NCI-H2029 (cell line): ENCODE measurements around the gene ABTB2.
A peak's percentile ranks its signal among the peaks of the same experiment; 100 is the strongest.
"Not testable (repeated sequence)": the region's sequence is repeated elsewhere in the genome, so short reads cannot be mapped to it uniquely, and the experiment has no call there.

Source experiments
- DNase-seq: peaks from one replicate; lab custom pipeline; 2025; lab: John Stamatoyannopoulos, UW

The ABTB2 gene

DNA sequence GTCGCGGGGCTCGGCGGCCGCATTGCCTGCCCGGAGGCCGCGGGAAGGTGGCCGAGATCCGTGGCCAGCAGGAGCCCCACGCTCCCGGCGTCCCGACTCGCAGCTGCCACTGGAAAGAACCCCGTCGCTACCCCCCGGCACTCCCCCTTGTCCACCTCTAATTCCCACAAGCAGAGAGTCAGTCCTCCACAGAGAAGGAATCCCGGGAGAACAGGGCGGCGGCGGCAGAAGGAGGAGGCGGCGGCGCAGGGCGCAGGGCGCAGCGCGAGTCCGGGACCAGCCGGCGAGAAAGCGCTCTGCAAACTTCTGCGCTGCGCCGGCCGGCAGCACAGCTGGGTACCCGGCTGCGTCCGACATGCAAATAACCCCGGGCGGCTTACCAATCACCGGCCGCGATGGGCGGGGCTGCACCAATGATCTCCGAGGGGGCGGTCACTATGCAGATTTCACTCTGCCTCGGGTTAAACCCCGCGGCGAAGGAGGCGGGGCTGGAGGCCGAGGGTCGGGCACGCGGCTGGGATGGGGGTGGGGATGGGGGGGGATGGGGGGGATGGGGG, at the start of gene ABTB2:
TSS of gene ABTB2 (minus strand) at position 310 of the 557 bp plus-strand sequence.
- peak; percentile 98 for DNase-seq

DNA sequence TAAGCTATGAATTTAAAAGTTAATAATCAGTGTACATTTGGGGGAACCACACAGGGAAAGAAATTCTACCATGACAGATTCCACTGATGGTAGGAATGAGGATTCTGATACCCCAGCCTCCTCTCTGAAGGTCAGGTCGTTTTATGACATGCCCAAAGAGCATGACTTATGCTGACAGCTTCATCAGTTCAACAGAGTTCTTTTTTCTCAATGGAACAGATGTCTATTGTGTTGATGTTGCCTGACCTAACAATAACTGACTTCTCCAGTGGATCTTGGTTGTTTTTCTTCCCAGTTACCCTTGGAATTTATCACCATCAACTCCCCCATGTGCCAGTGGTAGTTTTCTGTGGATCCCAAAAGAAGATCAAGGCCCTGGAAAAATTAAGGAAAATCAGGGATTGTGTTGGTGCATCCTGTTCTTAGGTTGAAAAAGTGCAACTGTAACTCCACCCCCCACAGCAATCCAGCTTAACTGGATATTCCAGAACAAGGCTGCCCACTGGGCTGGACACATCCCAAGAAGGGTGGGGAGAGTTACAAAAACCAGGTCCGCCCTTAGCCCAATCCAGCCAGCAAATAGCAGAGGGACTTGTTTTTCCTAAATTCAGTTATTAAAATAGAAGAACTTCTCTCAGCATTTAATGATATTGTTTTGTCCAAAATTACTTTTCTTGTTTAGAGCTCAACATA, 49.5 kb upstream of the ABTB2 start:
- no peak for DNase-seq

DNA sequence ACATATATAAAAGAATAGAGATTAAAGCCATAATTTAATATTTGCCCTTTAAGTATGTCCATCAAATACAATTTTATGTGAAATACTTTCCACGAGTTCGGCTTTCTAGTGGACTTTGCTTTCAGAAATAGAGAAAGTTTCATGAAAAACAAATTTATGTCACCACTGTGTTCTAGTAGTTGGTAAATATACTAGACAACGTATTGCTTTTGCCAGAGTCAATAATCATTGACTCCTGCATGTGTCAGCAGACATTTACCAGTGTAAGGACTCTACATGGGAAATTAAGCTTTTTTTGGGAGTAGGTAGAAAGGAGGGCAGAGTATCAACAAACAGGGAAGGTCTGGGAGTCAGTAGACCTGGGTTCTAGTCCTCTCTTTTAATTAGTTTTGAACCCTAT, 48.6 kb upstream of the ABTB2 start:
- DNase-seq, result no peak

DNA sequence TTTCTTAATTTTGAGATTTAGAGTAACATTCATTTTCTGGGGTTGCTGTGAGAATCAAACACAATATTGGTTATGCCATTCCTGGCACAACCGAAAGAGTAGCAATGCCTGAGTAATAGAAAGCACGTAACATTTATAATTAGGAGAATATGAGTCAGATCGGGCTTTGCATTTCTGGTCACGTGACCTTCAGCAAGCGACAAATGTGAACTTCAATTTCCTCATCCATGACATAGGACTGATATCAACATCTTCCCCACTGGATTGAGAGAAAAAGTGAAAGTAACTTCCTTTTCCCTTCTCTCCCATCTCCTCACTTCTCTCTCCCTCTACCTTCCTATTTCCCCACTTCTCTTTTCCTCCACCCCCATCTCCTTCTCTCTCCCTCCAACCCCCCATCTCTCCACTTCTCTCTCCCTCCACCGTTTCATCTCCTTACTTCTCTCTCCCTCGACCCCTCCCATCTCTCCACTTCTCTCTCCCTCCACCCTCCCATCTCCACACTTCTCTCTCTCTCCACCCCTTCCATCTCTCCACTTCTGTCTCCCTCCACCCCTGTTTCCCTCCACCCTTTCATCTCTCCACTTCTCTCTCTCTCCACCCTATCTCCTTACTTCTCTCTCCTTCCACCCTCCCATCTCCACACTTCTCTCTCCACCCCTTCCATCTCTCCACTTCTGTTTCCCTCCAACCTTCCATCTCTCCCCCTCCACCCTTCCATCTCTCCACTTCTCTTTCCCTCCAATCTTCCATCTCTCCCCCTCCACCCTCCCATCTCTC, 47.5 kb upstream of the ABTB2 start:
- DNase-seq, result no peak

DNA sequence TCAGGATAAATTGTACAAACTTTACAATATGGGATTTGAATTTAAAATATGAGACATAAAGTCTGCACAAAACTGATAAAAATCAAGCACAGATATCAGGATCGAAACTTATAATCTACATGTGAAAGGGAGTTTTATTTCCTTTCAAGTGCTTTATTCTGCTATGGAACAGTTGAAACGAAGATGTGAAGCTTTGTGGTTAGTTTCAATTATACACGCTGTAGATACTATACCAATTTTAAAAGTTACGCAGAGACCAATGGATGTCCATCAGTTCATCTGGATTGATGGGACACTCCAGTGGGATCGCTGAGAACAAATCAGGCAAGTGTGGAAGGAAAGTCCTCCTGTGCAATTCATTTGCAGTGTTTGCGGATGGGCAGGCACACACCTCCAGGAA, 46.5 kb upstream of the ABTB2 start:
- DNase-seq, result no peak

DNA sequence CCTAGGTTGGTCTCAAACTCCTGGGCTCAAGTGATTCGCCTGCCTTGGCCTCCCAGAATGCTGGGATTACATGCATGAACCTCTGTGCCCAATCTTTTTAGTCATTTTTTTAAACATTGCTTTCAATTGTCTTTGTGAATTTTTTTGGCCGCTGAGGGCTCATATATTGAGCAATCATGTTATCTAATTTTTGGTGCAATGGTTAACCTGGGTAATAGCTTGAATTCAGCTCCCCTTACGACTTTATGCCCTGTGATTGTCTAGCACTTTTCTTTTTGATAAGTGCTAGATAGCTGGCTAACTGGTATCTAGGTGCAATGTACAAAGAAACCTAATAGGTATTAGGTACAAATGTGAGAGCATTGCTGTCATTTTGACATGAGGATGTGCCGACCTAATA, 45.6 kb upstream of the ABTB2 start:
- no peak for DNase-seq

DNA sequence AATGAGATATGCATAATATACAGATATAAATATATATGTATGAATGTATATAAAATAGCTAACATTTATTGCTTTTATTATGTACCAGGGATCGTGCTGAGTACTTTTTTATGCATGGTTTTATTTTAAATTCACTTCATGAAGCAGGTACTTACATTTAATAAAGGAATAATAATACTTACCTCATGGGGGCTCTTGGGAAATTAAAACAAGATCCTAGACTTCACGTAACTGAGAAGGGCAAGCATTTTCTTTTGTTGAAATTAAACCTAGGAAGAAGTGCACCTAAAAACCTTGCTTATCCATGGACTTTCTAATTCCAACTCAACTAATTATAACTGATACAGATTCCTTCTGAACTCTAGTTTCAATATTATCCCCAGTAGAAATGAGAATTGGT, 40.0 kb upstream of the ABTB2 start:
- no peak for DNase-seq

DNA sequence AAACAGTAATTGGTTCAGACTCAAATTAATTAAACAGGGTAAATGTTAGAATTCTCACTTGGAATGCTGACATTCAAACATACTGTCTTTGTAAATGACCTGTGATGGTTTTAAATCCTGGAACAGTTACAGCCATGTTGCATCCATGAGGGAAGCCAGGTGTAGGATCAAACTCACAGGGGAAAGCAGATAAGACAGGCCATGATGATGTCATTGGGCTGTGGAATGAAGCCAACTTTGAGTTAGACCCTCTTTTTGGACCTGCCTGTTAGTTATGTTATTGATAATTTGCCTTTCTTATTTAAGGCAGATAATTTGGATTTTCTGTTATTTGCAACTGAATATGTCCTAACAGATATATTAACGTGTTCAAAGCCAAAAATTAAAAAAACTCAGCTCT, 39.3 kb upstream of the ABTB2 start:
- no peak for DNase-seq

DNA sequence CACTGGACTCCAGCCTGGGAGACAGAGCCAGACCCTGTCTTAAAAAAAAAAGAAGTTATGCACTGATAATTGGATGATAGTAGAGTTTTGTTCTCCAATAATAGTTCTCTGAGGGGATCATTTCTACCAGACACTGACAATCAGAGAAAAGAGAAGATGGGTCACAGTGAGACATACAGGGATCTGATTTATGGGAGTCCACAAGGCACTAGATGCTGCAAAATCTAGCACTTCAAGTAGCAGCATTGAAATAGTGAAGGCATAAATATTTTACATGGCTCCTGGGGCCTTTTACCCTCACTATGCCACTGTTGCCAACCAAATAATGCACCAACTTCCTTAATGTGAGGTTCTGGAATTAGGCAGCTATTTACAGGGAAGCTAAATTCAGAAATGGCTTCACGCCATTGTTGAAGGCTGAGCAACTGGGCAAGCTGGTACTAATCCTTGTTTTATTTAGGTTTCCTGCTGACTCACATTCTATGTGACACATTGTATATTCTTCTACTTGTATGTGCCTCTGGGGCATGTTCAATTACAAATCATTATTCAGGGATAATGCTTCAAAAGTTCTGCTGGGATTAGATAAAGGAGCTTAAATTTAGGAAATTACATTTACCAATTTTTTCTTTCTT, 38.2 kb upstream of the ABTB2 start:
- no peak for DNase-seq

DNA sequence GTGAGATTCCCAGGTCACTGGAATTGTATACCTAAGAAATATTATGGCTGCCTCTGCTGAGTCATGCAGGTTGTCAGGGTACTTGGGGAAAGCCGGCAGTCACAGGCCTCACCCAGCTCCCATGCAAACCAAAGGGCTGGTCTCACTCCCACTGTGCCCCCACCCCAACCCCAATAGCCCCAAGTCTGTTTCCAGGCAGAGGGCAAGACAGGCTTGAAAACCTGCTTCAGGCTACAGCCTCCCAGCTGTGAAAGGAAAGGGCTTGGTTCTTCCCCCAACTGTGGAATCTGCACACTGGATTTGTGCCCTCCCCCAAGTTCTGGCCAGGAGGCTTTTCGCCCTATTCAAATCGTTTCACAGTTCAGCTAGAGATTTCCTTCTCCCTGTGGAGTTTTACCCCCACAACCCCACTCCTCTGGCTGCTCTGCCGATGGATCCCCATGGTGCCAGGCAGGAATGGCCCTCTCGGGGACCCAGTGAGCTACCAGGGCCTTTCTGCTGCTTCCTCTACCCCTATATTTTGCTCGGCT, 37.0 kb upstream of the ABTB2 start:
- no peak for DNase-seq

DNA sequence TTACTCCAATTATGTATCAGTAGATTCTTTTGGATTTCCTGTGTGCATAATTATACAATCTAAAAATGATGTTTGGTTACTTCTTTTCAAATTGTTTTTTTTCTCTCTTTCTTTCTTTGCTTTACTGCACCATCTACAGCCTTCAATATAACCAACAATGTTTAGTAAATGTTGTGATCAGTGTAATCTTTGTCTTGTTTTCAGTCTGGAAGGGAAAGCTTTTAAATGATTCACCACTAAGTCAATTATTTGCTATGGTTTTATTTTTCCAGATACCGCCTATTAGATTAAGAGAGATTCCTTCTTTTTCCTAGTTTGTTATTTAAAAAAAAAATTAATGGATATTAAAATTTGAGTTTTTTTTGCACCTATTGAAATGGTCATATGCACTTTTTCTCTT, 29.8 kb upstream of the ABTB2 start:
- no peak for DNase-seq

DNA sequence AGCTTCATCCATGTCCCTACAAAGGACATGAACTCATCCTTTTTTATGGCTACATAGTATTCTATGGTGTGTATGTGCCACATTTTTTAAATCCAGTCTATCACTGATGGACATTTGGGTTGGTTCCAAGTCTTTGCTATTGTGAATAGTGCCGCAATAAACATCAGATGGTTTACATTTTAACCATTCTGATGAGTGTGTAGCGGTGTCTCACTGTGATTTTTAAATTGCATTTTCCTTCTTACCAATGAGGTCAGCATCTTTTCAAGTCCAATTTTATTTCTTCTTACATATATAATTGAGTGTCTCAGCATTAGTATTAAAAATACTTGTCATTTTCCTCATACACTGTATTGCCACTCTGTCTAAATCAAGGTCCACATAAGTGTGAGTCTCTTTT, 28.5 kb upstream of the ABTB2 start:
- DNase-seq, result not testable (repeated sequence)

DNA sequence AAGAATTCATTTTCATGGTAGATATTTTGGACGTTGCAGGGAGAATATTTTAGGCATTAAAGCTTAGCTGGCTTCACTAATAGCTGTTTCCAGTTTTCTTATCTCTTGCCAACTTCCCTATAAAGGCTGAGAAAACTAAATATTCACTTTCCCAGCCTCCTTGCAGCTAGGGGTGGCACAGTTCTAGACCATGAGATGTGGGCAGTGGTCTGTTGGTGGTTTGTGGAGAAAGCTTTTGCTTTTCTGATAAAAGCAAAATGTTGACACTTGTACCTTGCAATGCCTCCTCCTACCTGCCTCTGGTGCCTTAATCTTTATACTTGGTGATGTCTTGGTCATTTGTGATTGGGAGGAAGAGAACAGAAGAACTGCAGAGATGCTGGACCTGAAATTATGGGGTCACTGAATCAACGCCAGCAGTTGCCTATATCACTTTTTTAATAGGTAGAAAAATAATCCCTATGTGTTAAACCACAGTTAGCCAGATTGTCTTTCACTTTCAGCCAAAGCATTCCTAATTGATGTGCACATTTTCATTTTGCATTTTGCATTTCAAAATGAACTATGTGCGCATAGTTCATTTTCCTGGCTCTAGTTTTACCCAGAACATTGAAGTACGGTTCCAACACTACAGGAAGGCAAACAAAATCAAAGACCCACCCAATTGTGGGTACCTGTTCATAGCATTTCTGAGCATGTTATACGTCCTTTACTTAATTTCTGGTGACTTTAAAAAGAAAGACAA, 24.9 kb upstream of the ABTB2 start:
- DNase-seq, result no peak

DNA sequence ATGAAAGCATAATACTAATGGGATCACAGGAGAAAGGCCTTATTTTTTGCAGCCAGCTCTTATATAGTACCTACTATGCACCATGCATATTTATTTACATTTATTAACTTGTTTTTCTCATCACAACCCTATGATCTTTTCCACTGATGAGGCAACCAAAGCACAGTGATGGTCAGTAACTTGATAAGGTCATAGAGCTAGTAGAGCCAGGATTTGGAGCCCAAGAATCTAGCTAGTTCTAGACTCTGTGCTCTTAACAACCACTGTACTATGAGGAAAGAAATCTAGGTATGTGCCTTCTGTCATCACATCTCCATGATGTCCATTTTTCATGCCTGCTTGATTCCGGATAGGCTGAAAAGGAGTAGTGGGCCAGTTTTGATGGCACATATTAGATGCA, 24.0 kb upstream of the ABTB2 start:
- DNase-seq, result no peak

DNA sequence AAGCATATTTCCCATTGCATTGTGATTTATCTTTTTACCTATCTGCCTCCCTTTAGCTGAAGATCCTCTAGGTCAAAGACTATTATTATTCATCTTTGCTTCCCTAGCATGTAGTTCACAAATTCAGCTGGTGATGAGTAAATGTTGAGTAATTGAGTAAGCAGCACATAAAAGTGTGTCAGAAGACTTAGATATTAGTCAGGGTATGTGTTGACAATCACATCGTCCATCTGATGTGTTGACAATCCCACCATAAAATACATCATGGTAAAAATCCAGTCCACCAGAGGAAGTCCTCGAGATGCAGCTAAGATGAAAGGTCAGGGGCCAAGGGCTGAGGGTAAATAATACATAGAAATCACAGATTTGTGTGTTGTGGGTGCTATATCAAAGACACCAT, 22.9 kb upstream of the ABTB2 start:
- DNase-seq, result no peak

DNA sequence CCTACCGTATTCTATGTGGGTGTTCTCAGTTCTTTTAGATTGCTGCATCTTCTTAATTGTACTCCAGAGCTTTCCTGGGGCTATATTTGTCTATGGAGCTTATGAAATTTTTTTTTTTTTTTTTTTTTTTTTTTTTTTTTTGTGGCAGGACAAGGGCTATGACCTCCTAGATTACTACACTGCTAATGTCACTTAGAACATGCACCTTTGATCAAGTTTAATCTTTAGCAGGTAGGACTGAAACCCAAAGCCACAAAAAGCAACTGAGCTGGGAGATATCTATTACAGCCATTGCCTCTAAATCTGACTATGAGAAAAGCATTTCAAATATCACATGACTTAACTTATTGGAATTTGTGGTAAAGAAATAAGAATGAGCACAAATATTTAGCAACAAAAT, 21.7 kb upstream of the ABTB2 start:
- no peak for DNase-seq

DNA sequence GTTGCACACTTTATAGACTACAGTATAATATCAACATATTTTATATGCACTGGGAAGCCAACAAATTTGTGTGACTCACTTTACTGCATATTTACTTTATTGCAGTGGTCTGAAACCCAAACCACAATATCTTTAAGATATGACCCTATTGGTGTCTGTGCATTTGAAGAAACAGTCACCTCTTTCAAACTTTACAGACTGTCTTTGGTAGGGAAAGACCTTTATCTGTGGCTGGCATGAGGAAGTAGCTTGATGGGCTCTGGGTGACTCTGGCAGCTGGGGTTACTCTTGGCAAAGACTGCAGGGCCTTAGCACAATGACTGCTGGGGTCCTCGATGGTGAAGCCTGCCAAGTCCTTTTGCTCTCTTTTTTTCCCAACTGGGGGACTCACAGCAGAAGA, 21.3 kb upstream of the ABTB2 start:
- no peak for DNase-seq

DNA sequence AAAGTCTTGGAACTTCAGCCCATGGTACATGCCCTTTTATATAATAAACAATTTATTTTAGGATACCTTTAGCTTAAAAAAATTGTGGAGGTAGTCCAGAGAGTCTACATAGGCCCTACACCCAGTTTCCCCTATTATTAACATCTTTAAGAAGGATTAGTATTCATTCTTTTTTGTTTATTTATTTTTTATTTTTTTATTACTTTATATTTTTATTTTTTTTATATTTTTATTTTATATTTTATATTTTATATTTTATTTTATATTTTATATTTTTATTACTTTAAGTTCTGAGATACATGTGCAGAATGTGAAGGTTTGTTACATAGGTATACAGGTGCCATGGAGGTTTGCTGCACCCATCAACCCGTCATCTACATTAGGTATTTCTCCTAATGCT, 15.9 kb upstream of the ABTB2 start:
- no peak for DNase-seq

DNA sequence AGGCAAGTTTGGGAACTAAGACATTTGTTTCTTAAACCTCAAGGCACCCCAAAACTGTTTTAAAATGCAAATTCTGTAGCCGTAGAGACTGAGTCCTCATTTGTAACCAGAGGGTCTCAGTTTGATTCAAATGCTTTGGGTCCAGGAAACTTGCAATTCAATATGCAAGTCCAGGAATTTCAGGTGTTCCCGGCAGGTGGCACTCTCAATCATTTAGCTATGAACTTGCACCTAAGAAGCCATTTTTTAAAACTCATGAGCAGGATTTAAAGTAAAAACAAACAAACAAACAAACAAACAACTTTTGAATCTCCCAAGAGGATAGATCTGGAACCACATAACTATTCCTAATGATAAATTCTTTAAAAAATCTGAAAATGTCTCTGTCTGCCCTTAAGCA, 8.7 kb upstream of the ABTB2 start:
- DNase-seq, result no peak

DNA sequence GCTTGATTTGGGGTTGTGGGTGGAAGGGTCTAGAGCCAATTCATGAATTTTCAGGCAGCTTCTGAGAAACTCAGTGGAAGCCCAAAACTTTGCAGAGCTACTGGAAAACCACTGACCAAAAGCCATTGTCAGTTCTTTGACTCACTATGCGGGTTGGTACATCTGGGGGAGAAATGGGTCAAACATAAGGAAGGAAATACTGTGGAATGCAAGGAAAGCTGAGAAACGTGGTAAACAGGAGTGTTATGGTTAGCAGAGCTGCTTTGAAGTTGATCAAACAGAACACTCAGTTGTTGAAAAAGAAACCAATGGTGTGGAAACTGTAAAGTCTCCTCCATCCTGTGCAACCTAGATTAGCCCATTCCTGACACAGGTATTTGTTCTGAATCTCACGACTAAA, 6.3 kb upstream of the ABTB2 start:
- DNase-seq, result no peak

DNA sequence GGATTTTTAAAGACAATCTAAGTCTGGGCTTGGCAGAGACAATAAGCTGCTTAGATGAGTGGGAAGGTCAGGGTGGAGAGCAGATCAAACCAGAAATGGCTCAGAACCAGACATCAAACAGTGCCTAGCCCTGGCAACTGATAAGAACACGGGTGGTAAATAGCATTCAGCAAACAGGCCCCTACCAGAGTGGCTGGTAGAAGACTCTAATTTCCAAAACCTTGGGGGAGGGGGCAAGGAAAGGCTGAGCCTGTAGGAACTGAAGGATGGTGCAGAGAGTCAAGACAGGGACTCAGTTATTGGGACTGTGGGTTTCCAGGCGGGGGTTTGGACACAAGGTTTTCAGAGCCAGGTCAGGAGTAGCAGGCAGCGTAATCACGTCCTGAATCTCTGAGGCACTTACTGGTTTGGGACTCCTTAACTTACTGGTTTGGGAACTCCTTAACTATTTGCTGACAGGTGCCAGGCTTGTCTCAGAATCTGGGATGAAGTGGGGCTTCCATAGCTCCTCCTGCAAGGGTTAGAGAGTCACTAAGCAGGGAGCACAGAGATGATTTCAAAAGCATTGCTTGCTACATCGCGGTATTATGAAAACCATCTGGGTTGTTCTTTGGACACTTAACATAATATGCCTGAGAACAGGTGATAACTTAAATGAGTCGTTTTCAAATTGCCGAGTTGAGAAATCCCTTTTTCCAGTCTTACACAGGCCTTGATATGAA, 5.7 kb upstream of the ABTB2 start:
- DNase-seq, result no peak
